HEK293 (cell line): Measurements from ENCODE around the gene KCTD15.

Experiments
- CTCF ChIA-PET: fragments of 350-600 bp; formaldehyde crosslinking; extraction: SDS; loops from one replicate; lab custom pipeline; 2021; ENCODE audit warnings: antibody characterized with exemption; lab: Yijun Ruan, JAX
- POLR2A ChIA-PET: fragments of 300-600 bp; formaldehyde crosslinking; extraction: SDS; loops from one replicate; lab custom pipeline; 2020; ENCODE audit warnings: antibody characterized with exemption, inconsistent platforms; lab: Yijun Ruan, JAX
- H3K27ac ChIP-seq: fragments of 200-500 bp; sonication (Bioruptor generic); 2 replicates; pipeline ENCODE4 v1.5.1; 2014; ENCODE audit warnings: low read depth, low read length, control low read depth, inconsistent platforms; ENCODE audit errors: extremely low read depth
- H3K36me3 ChIP-seq, 2 experiments: fragments of 200-500 bp in 1 of 2; sonication (Bioruptor generic) in 1 of 2; 1 replicate in 1 of 2; 2 replicates in 1 of 2; pipeline ENCODE4 v1.5.1; 2014 to 2017; ENCODE audit warnings: inconsistent platforms in 2 of 2, low read length in 2 of 2; ENCODE audit not compliant: control insufficient read depth in 2 of 2, insufficient read depth in 1 of 2
- H3K4me1 ChIP-seq: fragments of 200-500 bp; sonication (Bioruptor generic); 2 replicates; pipeline ENCODE4 v1.5.1; 2014; ENCODE audit warnings: mild to moderate bottlenecking, low read length, inconsistent platforms; ENCODE audit not compliant: control insufficient read depth, insufficient read depth
- H3K4me3 ChIP-seq: 2 replicates; pipeline ENCODE4 v1.5.1; 2011; ENCODE audit warnings: low read depth, mild to moderate bottlenecking, control low read depth, low read length, moderate library complexity
- H3K9me3 ChIP-seq: fragments of 200-500 bp; sonication (Bioruptor generic); 2 replicates; pipeline ENCODE4 v1.5.1; 2014; ENCODE audit warnings: low read depth, low read length, inconsistent platforms; ENCODE audit not compliant: control insufficient read depth, insufficient read depth
- BCL11A ChIP-seq: fragments of 450-650 bp; formaldehyde crosslinking; IDR thresholded peaks from 2 replicates; pipeline ENCODE4 v1.5.1; 2016; ENCODE audit warnings: low read depth, missing biosample characterization, missing genetic modification characterization
- BCL11B ChIP-seq: fragments of 450-650 bp; formaldehyde crosslinking; IDR thresholded peaks from 2 replicates; pipeline ENCODE4 v1.5.1; 2016; ENCODE audit warnings: low read depth, missing biosample characterization, missing genetic modification characterization
- KLF10 ChIP-seq: fragments of 450-650 bp; IDR thresholded peaks from 2 replicates; pipeline ENCODE4 v1.5.1; 2018; ENCODE audit warnings: missing biosample characterization, mild to moderate bottlenecking, missing genetic modification characterization
- KLF9 ChIP-seq: fragments of 450-650 bp; formaldehyde crosslinking; IDR thresholded peaks from 2 replicates; pipeline ENCODE4 v1.5.1; 2016; ENCODE audit warnings: missing biosample characterization, missing genetic modification characterization, low read depth
- OVOL3 ChIP-seq: fragments of 450-650 bp; formaldehyde crosslinking; IDR thresholded peaks from 2 replicates; pipeline ENCODE4 v1.5.1; 2016; ENCODE audit warnings: missing biosample characterization, missing genetic modification characterization
- SP2 ChIP-seq: fragments of 450-650 bp; formaldehyde crosslinking; IDR thresholded peaks from 2 replicates; pipeline ENCODE4 v1.5.1; 2016; ENCODE audit warnings: missing biosample characterization, missing genetic modification characterization
- ZNF112 ChIP-seq: fragments of 450-650 bp; formaldehyde crosslinking; IDR thresholded peaks from 2 replicates; pipeline ENCODE4 v1.5.0; 2017; ENCODE audit warnings: missing biosample characterization, missing genetic modification characterization
- ZNF138 ChIP-seq: fragments of 450-650 bp; formaldehyde crosslinking; IDR thresholded peaks from 2 replicates; pipeline ENCODE4 v1.5.1; 2016; ENCODE audit warnings: missing biosample characterization, missing genetic modification characterization, borderline replicate concordance
- ZNF140 ChIP-seq: fragments of 450-650 bp; formaldehyde crosslinking; IDR thresholded peaks from 2 replicates; pipeline ENCODE4 v1.5.1; 2016; ENCODE audit warnings: missing biosample characterization, missing genetic modification characterization
- ZNF157 ChIP-seq: fragments of 450-650 bp; formaldehyde crosslinking; IDR thresholded peaks from 2 replicates; pipeline ENCODE4 v1.5.1; 2016; ENCODE audit warnings: missing biosample characterization, missing genetic modification characterization
- ZNF341 ChIP-seq: fragments of 450-650 bp; formaldehyde crosslinking; IDR thresholded peaks from 2 replicates; pipeline ENCODE4; 2016; ENCODE audit warnings: low read depth, missing biosample characterization, missing genetic modification characterization
- ZNF37A ChIP-seq: fragments of 450-650 bp; IDR thresholded peaks from 2 replicates; pipeline ENCODE4 v1.5.1; 2018; ENCODE audit warnings: missing biosample characterization, missing genetic modification characterization
- ZNF426 ChIP-seq: fragments of 450-650 bp; formaldehyde crosslinking; IDR thresholded peaks from 2 replicates; pipeline ENCODE4 v1.5.1; 2017; ENCODE audit warnings: missing biosample characterization, missing genetic modification characterization, mild to moderate bottlenecking, inconsistent platforms, moderate library complexity
- ZNF623 ChIP-seq: fragments of 450-650 bp; formaldehyde crosslinking; IDR thresholded peaks from 2 replicates; pipeline ENCODE4 v1.5.1; 2016; ENCODE audit warnings: missing biosample characterization, missing genetic modification characterization
- ZNF692 ChIP-seq: fragments of 450-650 bp; formaldehyde crosslinking; IDR thresholded peaks from 2 replicates; pipeline ENCODE4 v1.5.1; 2016; ENCODE audit warnings: missing biosample characterization, missing genetic modification characterization
- ZNF701 ChIP-seq: fragments of 450-650 bp; formaldehyde crosslinking; IDR thresholded peaks from 2 replicates; pipeline ENCODE4 v1.5.1; 2016; ENCODE audit warnings: missing biosample characterization, missing genetic modification characterization
- ZNF792 ChIP-seq: fragments of 450-650 bp; formaldehyde crosslinking; IDR thresholded peaks from 2 replicates; pipeline ENCODE4 v1.5.1; 2016; ENCODE audit warnings: missing biosample characterization, missing genetic modification characterization
- TF ChIP-seq, protein P1 (sequence below): fragments of 450-650 bp; formaldehyde crosslinking; IDR thresholded peaks from 2 replicates; pipeline ENCODE4 v1.5.1; 2016; ENCODE audit warnings: missing biosample characterization, missing genetic modification characterization, low read depth
- TF ChIP-seq, protein P2 (sequence below): fragments of 450-650 bp; IDR thresholded peaks from 2 replicates; pipeline ENCODE4 v1.5.1; 2018; ENCODE audit warnings: missing biosample characterization, mild to moderate bottlenecking, missing genetic modification characterization
- TF ChIP-seq, protein P3 (sequence below): fragments of 450-650 bp; formaldehyde crosslinking; IDR thresholded peaks from 2 replicates; pipeline ENCODE4; 2016; ENCODE audit warnings: missing biosample characterization, missing genetic modification characterization
- TF ChIP-seq, protein P4 (sequence below): fragments of 450-650 bp; formaldehyde crosslinking; IDR thresholded peaks from 2 replicates; pipeline ENCODE4 v1.5.1; 2016; ENCODE audit warnings: missing biosample characterization, missing genetic modification characterization

Gene KCTD15

DNA sequence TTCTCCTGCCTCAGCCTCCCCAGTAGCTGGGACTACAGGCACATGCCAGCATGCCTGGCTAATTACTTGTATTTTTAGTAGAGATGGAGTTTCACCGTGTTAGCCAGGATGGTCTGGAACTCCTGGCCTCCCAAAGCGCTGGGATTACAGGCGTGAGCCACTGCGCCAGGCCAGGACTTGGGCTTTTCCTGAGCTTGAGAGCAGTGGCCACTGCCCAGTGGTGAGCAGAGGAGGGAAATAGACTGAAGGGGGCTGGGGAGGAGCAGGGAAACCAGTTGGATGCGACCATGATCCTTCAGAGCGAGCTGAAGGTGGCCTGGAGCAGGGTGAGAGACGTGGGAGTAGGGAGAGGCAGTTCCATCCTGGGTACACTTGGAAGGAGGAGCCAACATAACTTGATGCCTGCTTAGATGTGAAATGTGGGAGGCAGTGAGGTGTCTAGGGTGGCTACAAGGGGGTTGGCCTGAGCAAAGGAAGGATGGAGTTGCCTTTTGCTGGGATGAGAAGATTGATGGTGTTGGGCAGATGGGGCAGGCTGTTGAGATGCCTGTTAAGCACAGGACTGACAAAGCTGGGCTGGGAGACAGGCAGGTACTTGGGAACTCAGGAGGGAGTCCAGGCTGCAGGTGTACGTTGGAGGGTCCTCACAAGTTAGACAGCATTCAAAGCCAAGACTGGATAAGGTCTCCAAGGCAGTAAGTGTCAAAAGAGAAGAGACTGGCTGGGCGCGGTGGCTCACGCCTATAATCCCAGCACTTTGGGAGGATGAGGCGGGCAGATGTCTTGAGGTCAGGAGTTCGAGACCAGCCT, 31.8 kb downstream of the KCTD15 start (continued):
- TF ChIP-seq ZNF112 (tag by site-specific recombination) (no peak), KLF10 (tag by site-specific recombination) (no peak), ZNF692 (tag by site-specific recombination) (no peak), ZNF426 (tag by site-specific recombination) (no peak), ZNF138 (tag by site-specific recombination) (no peak), KLF9 (tag by site-specific recombination) (no peak), BCL11B (tag by site-specific recombination) (no peak)

DNA sequence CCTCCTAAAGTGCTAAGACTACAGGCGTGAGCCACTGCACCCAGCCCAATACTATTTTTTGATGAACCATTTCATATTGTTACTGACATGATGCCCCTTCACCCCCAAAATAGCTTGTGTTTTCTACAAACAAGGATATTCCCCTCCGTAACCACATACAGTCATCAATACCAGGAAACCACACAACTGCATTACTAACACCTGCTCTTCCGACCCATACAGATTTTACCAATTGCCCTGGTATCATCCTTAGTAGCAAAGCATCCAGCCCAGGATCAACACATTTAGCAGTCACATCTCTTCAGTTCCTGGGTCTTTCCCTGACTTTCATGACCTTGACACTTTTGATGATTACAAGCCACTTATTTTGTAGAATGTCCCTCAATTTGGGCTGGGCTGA, 33.6 kb downstream of the KCTD15 start:
- TF ChIP-seq ZNF140 (tag by site-specific recombination) (no peak), BCL11A (tag by site-specific recombination) (no peak), ZNF37A (tag by site-specific recombination) (no peak), ZNF701 (no peak), ZNF623 (tag by site-specific recombination) (no peak), ZNF157 (tag by site-specific recombination) (no peak), ZNF341 (tag by site-specific recombination) (no peak), OVOL3 (tag by site-specific recombination) (no peak), KLF10 (tag by site-specific recombination) (no peak), ZNF112 (tag by site-specific recombination) (no peak), ZNF792 (tag by site-specific recombination) (no peak), SP2 (no peak)
- TF ChIP-seq, protein P1, sequence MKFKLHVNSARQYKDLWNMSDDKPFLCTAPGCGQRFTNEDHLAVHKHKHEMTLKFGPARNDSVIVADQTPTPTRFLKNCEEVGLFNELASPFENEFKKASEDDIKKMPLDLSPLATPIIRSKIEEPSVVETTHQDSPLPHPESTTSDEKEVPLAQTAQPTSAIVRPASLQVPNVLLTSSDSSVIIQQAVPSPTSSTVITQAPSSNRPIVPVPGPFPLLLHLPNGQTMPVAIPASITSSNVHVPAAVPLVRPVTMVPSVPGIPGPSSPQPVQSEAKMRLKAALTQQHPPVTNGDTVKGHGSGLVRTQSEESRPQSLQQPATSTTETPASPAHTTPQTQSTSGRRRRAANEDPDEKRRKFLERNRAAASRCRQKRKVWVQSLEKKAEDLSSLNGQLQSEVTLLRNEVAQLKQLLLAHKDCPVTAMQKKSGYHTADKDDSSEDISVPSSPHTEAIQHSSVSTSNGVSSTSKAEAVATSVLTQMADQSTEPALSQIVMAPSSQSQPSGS (tag by site-specific recombination) = no peak
- TF ChIP-seq, protein P2, sequence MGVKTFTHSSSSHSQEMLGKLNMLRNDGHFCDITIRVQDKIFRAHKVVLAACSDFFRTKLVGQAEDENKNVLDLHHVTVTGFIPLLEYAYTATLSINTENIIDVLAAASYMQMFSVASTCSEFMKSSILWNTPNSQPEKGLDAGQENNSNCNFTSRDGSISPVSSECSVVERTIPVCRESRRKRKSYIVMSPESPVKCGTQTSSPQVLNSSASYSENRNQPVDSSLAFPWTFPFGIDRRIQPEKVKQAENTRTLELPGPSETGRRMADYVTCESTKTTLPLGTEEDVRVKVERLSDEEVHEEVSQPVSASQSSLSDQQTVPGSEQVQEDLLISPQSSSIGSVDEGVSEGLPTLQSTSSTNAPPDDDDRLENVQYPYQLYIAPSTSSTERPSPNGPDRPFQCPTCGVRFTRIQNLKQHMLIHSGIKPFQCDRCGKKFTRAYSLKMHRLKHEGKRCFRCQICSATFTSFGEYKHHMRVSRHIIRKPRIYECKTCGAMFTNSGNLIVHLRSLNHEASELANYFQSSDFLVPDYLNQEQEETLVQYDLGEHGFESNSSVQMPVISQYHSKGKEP = no peak
- TF ChIP-seq, protein P3, sequence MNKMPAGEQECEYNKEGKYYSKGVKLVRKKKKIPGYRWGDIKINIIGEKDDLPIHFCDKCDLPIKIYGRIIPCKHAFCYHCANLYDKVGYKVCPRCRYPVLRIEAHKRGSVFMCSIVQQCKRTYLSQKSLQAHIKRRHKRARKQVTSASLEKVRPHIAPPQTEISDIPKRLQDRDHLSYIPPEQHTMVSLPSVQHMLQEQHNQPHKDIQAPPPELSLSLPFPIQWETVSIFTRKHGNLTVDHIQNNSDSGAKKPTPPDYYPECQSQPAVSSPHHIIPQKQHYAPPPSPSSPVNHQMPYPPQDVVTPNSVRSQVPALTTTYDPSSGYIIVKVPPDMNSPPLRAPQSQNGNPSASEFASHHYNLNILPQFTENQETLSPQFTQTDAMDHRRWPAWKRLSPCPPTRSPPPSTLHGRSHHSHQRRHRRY = no peak
- TF ChIP-seq, protein P4, sequence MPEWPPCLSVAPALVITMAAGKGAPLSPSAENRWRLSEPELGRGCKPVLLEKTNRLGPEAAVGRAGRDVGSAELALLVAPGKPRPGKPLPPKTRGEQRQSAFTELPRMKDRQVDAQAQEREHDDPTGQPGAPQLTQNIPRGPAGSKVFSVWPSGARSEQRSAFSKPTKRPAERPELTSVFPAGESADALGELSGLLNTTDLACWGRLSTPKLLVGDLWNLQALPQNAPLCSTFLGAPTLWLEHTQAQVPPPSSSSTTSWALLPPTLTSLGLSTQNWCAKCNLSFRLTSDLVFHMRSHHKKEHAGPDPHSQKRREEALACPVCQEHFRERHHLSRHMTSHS (tag by site-specific recombination) = no peak
- ChIA-PET CTCF (interaction anchor here (0.5 to 1.5 kb wide), 5 partner anchors 52 to 315 kb away, joined by 3 to 6 read pairs (median 4); no protein-coding TSS in a partner anchor), POLR2A (no interaction called here)
- H3K4me3 ChIP-seq = no peak overlapping the region
- H3K27ac ChIP-seq = no peak overlapping the region
- H3K4me1 ChIP-seq = no peaks in the 10 kb centered on the region
- no peaks in the 10 kb centered on the region for H3K36me3 ChIP-seq
- H3K9me3 ChIP-seq = no peaks in the 10 kb centered on the region
